Psoas muscle (tissue), 8 donors: ENCODE results near the gene COL9A2. TPM values are rescaled to one million over a fixed set of nuclear protein-coding genes. Genes with fewer than 3 reads are reported as not detected.

Experiments used
- ATAC-seq, 4 donors: fragments of 200-7000 bp; cut with Tn5 transposase; one replicate each; pipeline ENCODE4 v1.9.1; 2020; ENCODE audit warnings: moderate library complexity in 3 of 4, mild to moderate bottlenecking in 2 of 4
- DNase-seq, 2 donors: peaks; one replicate each; pipeline ENCODE4 v3.0.0-alpha.2; 2020
- H3K27ac ChIP-seq: fragments of 200-600 bp; one replicate; pipeline ENCODE4 v1.8.0; 2022
- H3K27me3 ChIP-seq, 3 donors: fragments of 200-600 bp in 1 of 3; one replicate each; pipeline versions ENCODE4 v1.6.1 to v1.8.0; 2013 to 2022; ENCODE audit warnings: low read length in 2 of 3, mild to moderate bottlenecking in 2 of 3, moderate library complexity in 1 of 3; ENCODE audit not compliant: insufficient read depth in 3 of 3
- H3K36me3 ChIP-seq, 2 donors: fragments of 200-600 bp in 1 of 2; one replicate each; pipeline versions ENCODE4 v1.6.1 to v1.8.0; 2013 to 2022; ENCODE audit warnings: low read depth in 1 of 2, mild to moderate bottlenecking in 1 of 2, moderate library complexity in 1 of 2; ENCODE audit not compliant: insufficient read depth in 1 of 2
- H3K4me1 ChIP-seq: fragments of 200-600 bp; one replicate; pipeline ENCODE4 v1.8.0; 2022
- H3K4me3 ChIP-seq: fragments of 200-600 bp; one replicate; pipeline ENCODE4 v1.8.0; 2022; ENCODE audit warnings: mild to moderate bottlenecking
- H3K9me3 ChIP-seq: fragments of 200-600 bp; one replicate; pipeline ENCODE4 v1.8.0; 2022
- CTCF ChIP-seq: fragments of 200-600 bp; IDR thresholded peaks from one replicate; pipeline ENCODE4 v1.8.0; 2022; ENCODE audit warnings: antibody characterized with exemption
- WGBS, 3 donors: extraction: QIAGEN DNeasy Blood & Tissue Kit; methylation state at CpG; one replicate each; pipeline versions ENCODE4 v1.1.6 to v1.1.7; 2013; 5-methylcytosine and 5-hydroxymethylcytosine counted together
- intact Hi-C, 2 donors: fragments of 100-400 bp; cut with DNase I; formaldehyde crosslinking; loops; one replicate each; pipeline versions ENCODE4 v1.11.0 to v1.14.2; 2022
- polyA plus RNA-seq, 3 donors: library from polyadenylated mRNA; stranded (reverse); fragments of 200-250 nt; gene quantifications; one replicate each; pipeline ENCODE4 v1.2.3, GENCODE V29; 2013
- total RNA-seq, 4 donors: library from RNA; stranded (reverse); fragmentation: NEBNext Ultra II Directional in 2 of 4; extraction: Animal tissue kit (Norgen Biotek cat#: 25700) in 2 of 4; gene quantifications; one replicate each; pipeline versions ENCODE4 v1.2.1 to v1.2.4, GENCODE V29; 2021 to 2023
- donor health status: healthy with polysubstance abuse.
- donor health status: DM: no; HTN: no; CAD: no; lungs with moderate emphysema.
- donor health status: Bipolar disorder and iron deficiency.
- donor health status: healthy.
- donor health status: DM: yes; HTN: yes; CAD: no.
- donor health status: DM: no; HTN: no; CAD: no.
- donor health status: DM: no; HTN: no; CAD: no.
- donor health status: DM: yes; HTN: yes; CAD: no.

COL9A2 gene
- total and polyA plus RNA-seq, 7 donors: 0.06 to 0.21 (median 0.16) TPM; not detected in 1

GRCh38 chr1:40315795-40316594, 1.1 kb downstream of the COL9A2 start:
- intact Hi-C loops: loop anchor here in 1 of 2 donors (5.0 kb wide), 1 partner anchor 164 kb away; no protein-coding TSS in a partner anchor
- H3K27ac ChIP-seq: no peak overlapping the region
- WGBS, 3 donors: 2 to 3% (median 2%) methylated on average over 37 to 41 of the region's 41 CpGs
- no peak for TF ChIP-seq CTCF
- DNase-seq (no peak), ATAC-seq (peak; percentile 18 to 41 (median 33))
- H3K27me3 ChIP-seq: peaks cover 0 to 53% (median 18%) of the 10 kb centered on the region in 3 donors
- H3K4me1 ChIP-seq: peaks cover 13% of the 10 kb centered on the region
- peak overlapping the region; percentile 51 for H3K4me3 ChIP-seq
- H3K36me3 ChIP-seq: no peaks in the 10 kb centered on the region
- H3K9me3 ChIP-seq: no peaks in the 10 kb centered on the region

GRCh38 chr1:40315239-40315794, 1.8 kb downstream of the COL9A2 start:
- TF ChIP-seq CTCF: peak; percentile 76
- 1 to 3% (median 2%) methylated on average over 39 to 42 of the region's 42 CpGs for WGBS, 3 donors
- H3K27me3 ChIP-seq: peaks cover 0 to 51% (median 18%) of the 10 kb centered on the region in 3 donors
- ATAC-seq (peak; percentile 75 to 92 (median 86)), DNase-seq (peak; percentile 72 to 85)
- H3K36me3 ChIP-seq: no peaks in the 10 kb centered on the region
- intact Hi-C loops: loop anchor here in 1 of 2 donors (5.0 kb wide), 1 partner anchor 163 kb away; no protein-coding TSS in a partner anchor
- peak overlapping the region; percentile 51 for H3K4me3 ChIP-seq
- peaks cover 13% of the 10 kb centered on the region for H3K4me1 ChIP-seq
- H3K27ac ChIP-seq: no peak overlapping the region
- H3K9me3 ChIP-seq: no peaks in the 10 kb centered on the region

GRCh38 chr1:40314721-40315238, 2.3 kb downstream of the COL9A2 start:
- intact Hi-C loops: loop anchor here in 1 of 2 donors (5.0 kb wide), 1 partner anchor 162 kb away; no protein-coding TSS in a partner anchor
- peak overlapping the region; percentile 51 for H3K4me3 ChIP-seq
- H3K27me3 ChIP-seq: peaks cover 0 to 47% (median 18%) of the 10 kb centered on the region in 3 donors

More at GRCh38 chr1:40314721-40315238, 2.3 kb downstream of the COL9A2 start:
- 47 to 57% (median 53%) methylated on average over 13 of the region's 13 CpGs for WGBS, 3 donors
- no peak for TF ChIP-seq CTCF
- ATAC-seq (no peak), DNase-seq (no peak)
- Histone ChIP-seq H3K27ac (no peak overlapping the region), H3K36me3 (no peaks in the 10 kb centered on the region), H3K4me1 (peaks cover 13% of the 10 kb centered on the region), H3K9me3 (no peaks in the 10 kb centered on the region)
